Panc1 (cell line): ENCODE measurements around the gene NKPD1. TPM values are rescaled to one million over a fixed set of nuclear protein-coding genes. Genes with fewer than 3 reads are reported as not detected.

Experiments used
- ATAC-seq: fragments of 200-7000 bp; cut with Tn5 transposase; 2 replicates; pipeline ENCODE4 v1.9.1; 2020; ENCODE audit warnings: mild to moderate bottlenecking, moderate library complexity
- BruUV-seq: library from RNA; stranded (reverse); fragments of 400-500 nt; replicated peaks from 2 replicates; lab custom pipeline; 2021; lab: Mats Ljungman, UMichigan
- CTCF ChIA-PET: fragments of 300-600 bp; sonication (Branson Sonifier 250); formaldehyde crosslinking; loops from one replicate; lab custom pipeline; 2022; ENCODE audit warnings: antibody characterized with exemption; lab: Charles Lee
- POLR2A ChIA-PET: fragments of 300-600 bp; sonication (Branson Sonifier 250); formaldehyde crosslinking; loops from one replicate; lab custom pipeline; 2022; ENCODE audit warnings: antibody characterized with exemption; lab: Charles Lee
- DNase-seq: peaks from one replicate; pipeline ENCODE4 v3.0.0-alpha.2; 2010; ENCODE audit warnings: low read depth, low spot score
- H3K27ac ChIP-seq: 2 replicates; pipeline ENCODE4 v1.5.1; 2011; ENCODE audit warnings: mild to moderate bottlenecking, low read length, inconsistent platforms
- H3K27me3 ChIP-seq: fragments of 200-500 bp; sonication (Bioruptor generic); 2 replicates; pipeline ENCODE4 v1.6.0; 2014; ENCODE audit warnings: low read length, inconsistent platforms; ENCODE audit not compliant: control insufficient read depth, insufficient read depth
- H3K36me3 ChIP-seq: fragments of 200-500 bp; sonication (Bioruptor generic); 2 replicates; pipeline ENCODE4 v1.5.1; 2014; ENCODE audit warnings: inconsistent platforms, mild to moderate bottlenecking, low read length, moderate library complexity; ENCODE audit not compliant: control insufficient read depth, insufficient read depth
- H3K4me1 ChIP-seq: 2 replicates; pipeline ENCODE4 v1.5.1; 2011; ENCODE audit warnings: inconsistent platforms, mild to moderate bottlenecking, low read length, moderate library complexity; ENCODE audit not compliant: control insufficient read depth, insufficient read depth
- H3K4me3 ChIP-seq, 2 experiments: 2 replicates each; pipeline ENCODE4 v1.5.1; 2011 to 2012; ENCODE audit warnings: low read depth in 2 of 2, low read length in 2 of 2, mild to moderate bottlenecking in 2 of 2, inconsistent platforms in 1 of 2, moderate library complexity in 1 of 2
- H3K9me3 ChIP-seq: fragments of 200-500 bp; sonication (Bioruptor generic); 2 replicates; pipeline ENCODE4 v1.5.1; 2014; ENCODE audit warnings: low read depth, mild to moderate bottlenecking, inconsistent platforms, low read length, moderate library complexity; ENCODE audit not compliant: control insufficient read depth, insufficient read depth
- CTCF ChIP-seq: fragments of 450-650 bp; IDR thresholded peaks from 2 replicates; pipeline ENCODE4 v1.5.1; 2017; ENCODE audit warnings: mild to moderate bottlenecking
- POLR2AphosphoS5 ChIP-seq: IDR thresholded peaks from 2 replicates; pipeline ENCODE4 v1.6.1; 2012; ENCODE audit warnings: mild to moderate bottlenecking, low read depth, low read length, moderate library complexity
- REST ChIP-seq, 2 experiments: IDR thresholded peaks; 2 replicates each; pipeline ENCODE4 v1.6.1; 2011 to 2012; ENCODE audit warnings: low read depth in 2 of 2, control low read depth in 1 of 2, low read length in 1 of 2, mild to moderate bottlenecking in 1 of 2, moderate library complexity in 1 of 2; ENCODE audit not compliant: insufficient read depth in 1 of 2
- SIN3A ChIP-seq: IDR thresholded peaks from 2 replicates; pipeline ENCODE4 v1.6.1; 2012; ENCODE audit warnings: low read depth, mild to moderate bottlenecking, low read length, moderate library complexity, borderline replicate concordance; ENCODE audit not compliant: insufficient read depth
- TCF7L2 ChIP-seq: IDR thresholded peaks from 2 replicates; pipeline ENCODE4 v1.6.1; 2011; ENCODE audit warnings: mild to moderate bottlenecking, low read depth, low read length, inconsistent platforms
- in situ Hi-C: cut with HindIII; loops from 2 replicates; pipeline ENCODE4 v1.10.0; 2016; ENCODE audit warnings: low sequenced_read_pairs, low pct_unique_long_range_greater_than_20kb
- intact Hi-C: fragments of 100-400 bp; cut with micrococcal nuclease; formaldehyde crosslinking; loops from one replicate; pipeline ENCODE4 v1.10.0; 2022; ENCODE audit not compliant: unreplicated experiment
- total RNA-seq: library from RNA; stranded (reverse); gene quantifications from one replicate; pipeline ENCODE4 v1.2.1, GENCODE V29; 2021; ENCODE audit not compliant: unreplicated experiment

Gene NKPD1
- total RNA-seq, 1 experiment from 2014 or later = 0.05 TPM

- DNase-seq = no peak
- CTCF ChIA-PET = no interaction called here
- H3K4me3 ChIP-seq = no peak overlapping the region
- no TSS peak for BruUV-seq
- in situ Hi-C loops (no loop called here), intact Hi-C loops (no loop called here)
- POLR2A ChIA-PET = no interaction called here
- H3K36me3 ChIP-seq = no peaks in the 10 kb centered on the region; the same call in 1 of the 2 replicates
- H3K27ac ChIP-seq = no peak overlapping the region
- no peak for ATAC-seq
- TF ChIP-seq SIN3A (no peak), TCF7L2 (no peak), CTCF (no peak), REST (IDR thresholded peaks at IDR 0.05; ENCODE audit: insufficient read depth in 1 of 2, low read depth in 2 of 2, low read length in 1 of 2) (no peak), POLR2AphosphoS5 (no peak)
- no peaks in the 10 kb centered on the region for H3K4me1 ChIP-seq
- no peaks in the 10 kb centered on the region for H3K27me3 ChIP-seq
- H3K9me3 ChIP-seq = no peaks in the 10 kb centered on the region
Observed at GRCh38 chr19:45149129-45149528, 11.7 kb downstream of the NKPD1 start.

GRCh38 chr19:45147835-45148676 lies 12.7 kb downstream of the NKPD1 start:
- H3K27me3 ChIP-seq = no peaks in the 10 kb centered on the region
- no peak for TF ChIP-seq POLR2AphosphoS5
- H3K4me1 ChIP-seq = no peaks in the 10 kb centered on the region
- H3K4me3 ChIP-seq = no peak overlapping the region
- POLR2A ChIA-PET = no interaction called here
- H3K27ac ChIP-seq = no peak overlapping the region
- DNase-seq (no peak), ATAC-seq (peak; percentile 11; the same call in 1 of the 2 replicates)
- in situ Hi-C loops = no loop called here
- no peaks in the 10 kb centered on the region for H3K9me3 ChIP-seq
- H3K36me3 ChIP-seq = no peaks in the 10 kb centered on the region; the same call in 1 of the 2 replicates
- CTCF ChIA-PET = interaction anchor here (0.7 kb wide), 2 partner anchors 68 to 352 kb away, joined by 3 to 4 read pairs; no protein-coding TSS in a partner anchor
- BruUV-seq = no TSS peak
- intact Hi-C loops = no loop called here

- POLR2A ChIA-PET = no interaction called here
- CTCF ChIA-PET = no interaction called here
- ATAC-seq = no peak
- no peaks in the 10 kb centered on the region for H3K9me3 ChIP-seq
- H3K4me3 ChIP-seq = no peak overlapping the region
- in situ Hi-C loops = no loop called here
- no peak for DNase-seq
- intact Hi-C loops = no loop called here
- H3K36me3 ChIP-seq = no peaks in the 10 kb centered on the region; the same call in 1 of the 2 replicates
- no TSS peak for BruUV-seq
- H3K27ac ChIP-seq = no peak overlapping the region
- no peaks in the 10 kb centered on the region for H3K27me3 ChIP-seq
- no peak for TF ChIP-seq CTCF
- no peak for TF ChIP-seq SIN3A
- no peak for TF ChIP-seq REST (IDR thresholded peaks at IDR 0.05; ENCODE audit: insufficient read depth in 1 of 2, low read depth in 2 of 2, low read length in 1 of 2)
- TF ChIP-seq TCF7L2 = no peak
- no peak for TF ChIP-seq POLR2AphosphoS5
- H3K4me1 ChIP-seq = no peaks in the 10 kb centered on the region
Observed at GRCh38 chr19:45146741-45147205, 14.0 kb downstream of the NKPD1 start.
